ENCODE data around the gene C19orf44.

GRCh38 chr19:16561382-16561781 lies 65.2 kb downstream of the C19orf44 start:
- TF ChIP-seq EZH2 (IDR thresholded peaks at IDR 0.05; ENCODE audit: insufficient read depth, poor library complexity, severe bottlenecking): no peak
- TF ChIP-seq EZH2phosphoT487 (IDR thresholded peaks at IDR 0.05; ENCODE audit: insufficient read depth, low read depth): no peak

Data from GM23248 (cell line).